HFF-Myc (cell line): ENCODE measurements around the gene SH2D6.
"Not testable (repeated sequence)": the region's sequence is repeated elsewhere in the genome, so short reads cannot be mapped to it uniquely, and the experiment has no call there.

Experiments used
- DNase-seq: peaks from one replicate; pipeline ENCODE4 v3.0.0-alpha.2; 2011; ENCODE audit warnings: low read depth; ENCODE audit errors: extremely low read depth
- H3K4me3 ChIP-seq: replicated peaks from 2 replicates; pipeline ENCODE4 v1.5.1; 2011; ENCODE audit warnings: low read depth, mild to moderate bottlenecking, control low read depth, low read length
- CTCF ChIP-seq: IDR thresholded peaks from 2 replicates; pipeline ENCODE4 v1.5.1; 2012; ENCODE audit warnings: mild to moderate bottlenecking, low read depth, low read length, control low read depth; ENCODE audit errors: missing control alignments

The SH2D6 gene

GRCh38 chr2:85470850-85471800 lies 52.6 kb downstream of the SH2D6 start:
- no peak overlapping the region for H3K4me3 ChIP-seq
- no peak for TF ChIP-seq CTCF
- DNase-seq = no peak

GRCh38 chr2:85472261-85472660 lies 53.7 kb downstream of the SH2D6 start:
- H3K4me3 ChIP-seq = no peak overlapping the region
- no peak for DNase-seq
- TF ChIP-seq CTCF = no peak

- no peak for DNase-seq
- no peak overlapping the region for H3K4me3 ChIP-seq
- TF ChIP-seq CTCF = no peak
Observed at GRCh38 chr2:85475799-85476490, 57.4 kb downstream of the SH2D6 start.

- no peak for DNase-seq
- H3K4me3 ChIP-seq = no peak overlapping the region
- TF ChIP-seq CTCF = no peak
Observed at GRCh38 chr2:85476624-85477023, 58.1 kb downstream of the SH2D6 start.

GRCh38 chr2:85477884-85478283 lies 59.4 kb downstream of the SH2D6 start:
- no peak overlapping the region for H3K4me3 ChIP-seq
- no peak for DNase-seq
- TF ChIP-seq CTCF = no peak

- TF ChIP-seq CTCF = no peak
- H3K4me3 ChIP-seq = no peak overlapping the region
Observed at GRCh38 chr2:85481818-85482777, 63.6 kb downstream of the SH2D6 start.

GRCh38 chr2:85484615-85485014 lies 66.1 kb downstream of the SH2D6 start:
- not testable (repeated sequence) for H3K4me3 ChIP-seq, DNase-seq

More at GRCh38 chr2:85481818-85482777, 63.6 kb downstream of the SH2D6 start:
- DNase-seq = no peak
